Panc1 (cell line): ENCODE data around the gene PPP1R3C. TPM values are rescaled to one million over a fixed set of nuclear protein-coding genes. Genes with fewer than 3 reads are reported as not detected.

Experiments
- ATAC-seq: fragments of 200-7000 bp; cut with Tn5 transposase; 2 replicates; pipeline ENCODE4 v1.9.1; 2020; ENCODE audit warnings: mild to moderate bottlenecking, moderate library complexity
- BruUV-seq: library from RNA; stranded (reverse); fragments of 400-500 nt; replicated peaks from 2 replicates; lab custom pipeline; 2021; lab: Mats Ljungman, UMichigan
- CTCF ChIA-PET: fragments of 300-600 bp; sonication (Branson Sonifier 250); formaldehyde crosslinking; loops from one replicate; lab custom pipeline; 2022; ENCODE audit warnings: antibody characterized with exemption; lab: Charles Lee
- POLR2A ChIA-PET: fragments of 300-600 bp; sonication (Branson Sonifier 250); formaldehyde crosslinking; loops from one replicate; lab custom pipeline; 2022; ENCODE audit warnings: antibody characterized with exemption; lab: Charles Lee
- DNase-seq: peaks from one replicate; pipeline ENCODE4 v3.0.0-alpha.2; 2010; ENCODE audit warnings: low read depth, low spot score
- H3K27ac ChIP-seq: 2 replicates; pipeline ENCODE4 v1.5.1; 2011; ENCODE audit warnings: mild to moderate bottlenecking, low read length, inconsistent platforms
- H3K27me3 ChIP-seq: fragments of 200-500 bp; sonication (Bioruptor generic); 2 replicates; pipeline ENCODE4 v1.6.0; 2014; ENCODE audit warnings: low read length, inconsistent platforms; ENCODE audit not compliant: control insufficient read depth, insufficient read depth
- H3K36me3 ChIP-seq: fragments of 200-500 bp; sonication (Bioruptor generic); 2 replicates; pipeline ENCODE4 v1.5.1; 2014; ENCODE audit warnings: inconsistent platforms, mild to moderate bottlenecking, low read length, moderate library complexity; ENCODE audit not compliant: control insufficient read depth, insufficient read depth
- H3K4me1 ChIP-seq: 2 replicates; pipeline ENCODE4 v1.5.1; 2011; ENCODE audit warnings: inconsistent platforms, mild to moderate bottlenecking, low read length, moderate library complexity; ENCODE audit not compliant: control insufficient read depth, insufficient read depth
- H3K4me3 ChIP-seq, 2 experiments: 2 replicates each; pipeline ENCODE4 v1.5.1; 2011 to 2012; ENCODE audit warnings: low read depth in 2 of 2, low read length in 2 of 2, mild to moderate bottlenecking in 2 of 2, inconsistent platforms in 1 of 2, moderate library complexity in 1 of 2
- H3K9me3 ChIP-seq: fragments of 200-500 bp; sonication (Bioruptor generic); 2 replicates; pipeline ENCODE4 v1.5.1; 2014; ENCODE audit warnings: low read depth, mild to moderate bottlenecking, inconsistent platforms, low read length, moderate library complexity; ENCODE audit not compliant: control insufficient read depth, insufficient read depth
- CTCF ChIP-seq: fragments of 450-650 bp; IDR thresholded peaks from 2 replicates; pipeline ENCODE4 v1.5.1; 2017; ENCODE audit warnings: mild to moderate bottlenecking
- POLR2AphosphoS5 ChIP-seq: IDR thresholded peaks from 2 replicates; pipeline ENCODE4 v1.6.1; 2012; ENCODE audit warnings: mild to moderate bottlenecking, low read depth, low read length, moderate library complexity
- REST ChIP-seq, 2 experiments: IDR thresholded peaks; 2 replicates each; pipeline ENCODE4 v1.6.1; 2011 to 2012; ENCODE audit warnings: low read depth in 2 of 2, control low read depth in 1 of 2, low read length in 1 of 2, mild to moderate bottlenecking in 1 of 2, moderate library complexity in 1 of 2; ENCODE audit not compliant: insufficient read depth in 1 of 2
- SIN3A ChIP-seq: IDR thresholded peaks from 2 replicates; pipeline ENCODE4 v1.6.1; 2012; ENCODE audit warnings: low read depth, mild to moderate bottlenecking, low read length, moderate library complexity, borderline replicate concordance; ENCODE audit not compliant: insufficient read depth
- TCF7L2 ChIP-seq: IDR thresholded peaks from 2 replicates; pipeline ENCODE4 v1.6.1; 2011; ENCODE audit warnings: mild to moderate bottlenecking, low read depth, low read length, inconsistent platforms
- in situ Hi-C: cut with HindIII; loops from 2 replicates; pipeline ENCODE4 v1.10.0; 2016; ENCODE audit warnings: low sequenced_read_pairs, low pct_unique_long_range_greater_than_20kb
- intact Hi-C: fragments of 100-400 bp; cut with micrococcal nuclease; formaldehyde crosslinking; loops from one replicate; pipeline ENCODE4 v1.10.0; 2022; ENCODE audit not compliant: unreplicated experiment
- total RNA-seq: library from RNA; stranded (reverse); gene quantifications from one replicate; pipeline ENCODE4 v1.2.1, GENCODE V29; 2021; ENCODE audit not compliant: unreplicated experiment

The PPP1R3C gene
- total RNA-seq, 1 experiment from 2014 or later: 1.2 TPM

GRCh38 chr10:91616137-91616536, 16.7 kb downstream of the PPP1R3C start:
- no peaks in the 10 kb centered on the region for H3K4me1 ChIP-seq
- no peak for DNase-seq
- no peak overlapping the region for H3K4me3 ChIP-seq
- no peak for ATAC-seq
- H3K36me3 ChIP-seq: no peaks in the 10 kb centered on the region
- 0 out of 2 replicates have a peak, but pooled peaks cover 5% of the 10 kb centered on the region for H3K9me3 ChIP-seq
- TF ChIP-seq REST (IDR thresholded peaks at IDR 0.05; ENCODE audit: insufficient read depth in 1 of 2, low read depth in 2 of 2, low read length in 1 of 2): no peak
- no peak for TF ChIP-seq TCF7L2
- TF ChIP-seq POLR2AphosphoS5: no peak
- no peak for TF ChIP-seq CTCF
- CTCF ChIA-PET: no interaction called here
- POLR2A ChIA-PET: no interaction called here
- in situ Hi-C loops: no loop called here
- H3K27me3 ChIP-seq: no peaks in the 10 kb centered on the region
- H3K27ac ChIP-seq: no peak overlapping the region
- no TSS peak for BruUV-seq
- intact Hi-C loops: no loop called here

- intact Hi-C loops (no loop called here), in situ Hi-C loops (no loop called here)
- DNase-seq (no peak), ATAC-seq (no peak)
- Histone ChIP-seq H3K4me1 (no peaks in the 10 kb centered on the region), H3K4me3 (no peak overlapping the region), H3K27ac (no peak overlapping the region), H3K9me3 (0 out of 2 replicates have a peak, but pooled peaks cover 5% of the 10 kb centered on the region), H3K36me3 (no peaks in the 10 kb centered on the region), H3K27me3 (no peaks in the 10 kb centered on the region)
- no TSS peak for BruUV-seq
- TF ChIP-seq POLR2AphosphoS5: no peak
- no peak for TF ChIP-seq CTCF
- no peak for TF ChIP-seq REST (IDR thresholded peaks at IDR 0.05; ENCODE audit: insufficient read depth in 1 of 2, low read depth in 2 of 2, low read length in 1 of 2)
- TF ChIP-seq TCF7L2: no peak
- no peak for TF ChIP-seq SIN3A
- CTCF ChIA-PET: no interaction called here
- POLR2A ChIA-PET: no interaction called here
Observed at GRCh38 chr10:91614225-91614624, 18.6 kb downstream of the PPP1R3C start.
